ENCODE data around the gene PPM1G.
"Not testable (repeated sequence)": the region's sequence is repeated elsewhere in the genome, so short reads cannot be mapped to it uniquely, and the experiment has no call there.

PPM1G gene

GRCh38 chr2:27427863-27428212 lies 18.4 kb upstream of the PPM1G start:
- H3K27ac Mint-ChIP-seq: peak overlapping the region; percentile 97
- no peaks in the 10 kb centered on the region for H3K36me3 Mint-ChIP-seq
- H3K4me1 Mint-ChIP-seq (ENCODE audit: low read depth): peaks cover 35% of the 10 kb centered on the region
- H3K27me3 Mint-ChIP-seq: no peaks in the 10 kb centered on the region
- no peaks in the 10 kb centered on the region for H3K9me3 Mint-ChIP-seq (ENCODE audit: low read depth)
- peak overlapping the region; percentile 95 for H3K4me3 Mint-ChIP-seq

- peaks cover 14% of the 10 kb centered on the region for H3K4me1 Mint-ChIP-seq (ENCODE audit: low read depth)
- H3K4me3 Mint-ChIP-seq; H3K9me3 Mint-ChIP-seq (ENCODE audit: low read depth); H3K27ac Mint-ChIP-seq; H3K36me3 Mint-ChIP-seq; H3K27me3 Mint-ChIP-seq: not testable (repeated sequence)
Measured at GRCh38 chr2:27425039-27425438, 15.6 kb upstream of the PPM1G start.

- Mint-ChIP-seq H3K4me3 (no peak overlapping the region), H3K4me1 (ENCODE audit: low read depth) (peaks cover 5% of the 10 kb centered on the region), H3K9me3 (ENCODE audit: low read depth) (no peaks in the 10 kb centered on the region), H3K36me3 (no peaks in the 10 kb centered on the region), H3K27me3 (no peaks in the 10 kb centered on the region), H3K27ac (no peak overlapping the region)
Measured at GRCh38 chr2:27422958-27423357, 13.6 kb upstream of the PPM1G start.

GRCh38 chr2:27421660-27422250 lies 12.4 kb upstream of the PPM1G start:
- Mint-ChIP-seq H3K9me3 (ENCODE audit: low read depth) (no peaks in the 10 kb centered on the region), H3K36me3 (no peaks in the 10 kb centered on the region), H3K27me3 (no peaks in the 10 kb centered on the region), H3K4me1 (ENCODE audit: low read depth) (no peaks in the 10 kb centered on the region), H3K27ac (no peak overlapping the region), H3K4me3 (no peak overlapping the region)

- no peaks in the 10 kb centered on the region for H3K36me3 Mint-ChIP-seq
- H3K27me3 Mint-ChIP-seq: no peaks in the 10 kb centered on the region
- H3K4me1 Mint-ChIP-seq (ENCODE audit: low read depth): no peaks in the 10 kb centered on the region
- H3K9me3 Mint-ChIP-seq (ENCODE audit: low read depth): no peaks in the 10 kb centered on the region
- no peak overlapping the region for H3K27ac Mint-ChIP-seq
- no peak overlapping the region for H3K4me3 Mint-ChIP-seq
Measured at GRCh38 chr2:27420996-27421395, 11.6 kb upstream of the PPM1G start.

GRCh38 chr2:27416151-27416550 lies 6.8 kb upstream of the PPM1G start:
- Mint-ChIP-seq H3K4me3 (no peak overlapping the region), H3K27me3 (no peaks in the 10 kb centered on the region), H3K36me3 (peaks cover 2% of the 10 kb centered on the region), H3K27ac (no peak overlapping the region), H3K9me3 (ENCODE audit: low read depth) (no peaks in the 10 kb centered on the region), H3K4me1 (ENCODE audit: low read depth) (peaks cover 2% of the 10 kb centered on the region)

- H3K27ac Mint-ChIP-seq: no peak overlapping the region
- H3K9me3 Mint-ChIP-seq (ENCODE audit: low read depth): no peaks in the 10 kb centered on the region
- peaks cover 2% of the 10 kb centered on the region for H3K36me3 Mint-ChIP-seq
- H3K4me3 Mint-ChIP-seq: no peak overlapping the region
- peaks cover 18% of the 10 kb centered on the region for H3K4me1 Mint-ChIP-seq (ENCODE audit: low read depth)
- no peaks in the 10 kb centered on the region for H3K27me3 Mint-ChIP-seq
Measured at GRCh38 chr2:27412419-27413152, 3.2 kb upstream of the PPM1G start.

- peaks cover 4% of the 10 kb centered on the region for H3K36me3 Mint-ChIP-seq
- peak overlapping the region; percentile 88 for H3K27ac Mint-ChIP-seq
- H3K27me3 Mint-ChIP-seq: no peaks in the 10 kb centered on the region
- H3K4me1 Mint-ChIP-seq (ENCODE audit: low read depth): peaks cover 38% of the 10 kb centered on the region
- no peaks in the 10 kb centered on the region for H3K9me3 Mint-ChIP-seq (ENCODE audit: low read depth)
- peak overlapping the region; percentile 95 for H3K4me3 Mint-ChIP-seq
Measured at GRCh38 chr2:27408601-27409320, 630 bp downstream of the PPM1G start.

- Mint-ChIP-seq H3K9me3 (ENCODE audit: low read depth) (no peaks in the 10 kb centered on the region), H3K36me3 (peaks cover 4% of the 10 kb centered on the region), H3K27ac (peak overlapping the region; percentile 88), H3K27me3 (no peaks in the 10 kb centered on the region), H3K4me3 (peak overlapping the region; percentile 95), H3K4me1 (ENCODE audit: low read depth) (peaks cover 43% of the 10 kb centered on the region)
Measured at GRCh38 chr2:27407798-27408491, 1.4 kb downstream of the PPM1G start.

GRCh38 chr2:27400348-27401135 lies 8.8 kb downstream of the PPM1G start:
- H3K4me1 Mint-ChIP-seq (ENCODE audit: low read depth): peaks cover 47% of the 10 kb centered on the region
- no peaks in the 10 kb centered on the region for H3K27me3 Mint-ChIP-seq
- H3K4me3 Mint-ChIP-seq: no peak overlapping the region

GRCh38 chr2:27398962-27399361 lies 10.4 kb downstream of the PPM1G start:
- H3K36me3 Mint-ChIP-seq: peaks cover 2% of the 10 kb centered on the region
- peaks cover 43% of the 10 kb centered on the region for H3K4me1 Mint-ChIP-seq (ENCODE audit: low read depth)
- H3K4me3 Mint-ChIP-seq: no peak overlapping the region
- no peak overlapping the region for H3K27ac Mint-ChIP-seq
- H3K9me3 Mint-ChIP-seq (ENCODE audit: low read depth): no peaks in the 10 kb centered on the region
- no peaks in the 10 kb centered on the region for H3K27me3 Mint-ChIP-seq

More at GRCh38 chr2:27400348-27401135, 8.8 kb downstream of the PPM1G start:
- peaks cover 2% of the 10 kb centered on the region for H3K36me3 Mint-ChIP-seq
- H3K9me3 Mint-ChIP-seq (ENCODE audit: low read depth): no peaks in the 10 kb centered on the region
- peak overlapping the region; percentile 46 for H3K27ac Mint-ChIP-seq

- Mint-ChIP-seq H3K4me3 (no peak overlapping the region), H3K9me3 (ENCODE audit: low read depth) (no peaks in the 10 kb centered on the region), H3K36me3 (peaks cover 10% of the 10 kb centered on the region), H3K27ac (no peak overlapping the region), H3K27me3 (no peaks in the 10 kb centered on the region), H3K4me1 (ENCODE audit: low read depth) (peaks cover 38% of the 10 kb centered on the region)
Measured at GRCh38 chr2:27393225-27393624, 16.2 kb downstream of the PPM1G start.

- Mint-ChIP-seq H3K9me3 (ENCODE audit: low read depth) (no peaks in the 10 kb centered on the region), H3K27me3 (no peaks in the 10 kb centered on the region), H3K4me1 (ENCODE audit: low read depth) (peaks cover 25% of the 10 kb centered on the region), H3K27ac (peak overlapping the region; percentile 41), H3K36me3 (peaks cover 10% of the 10 kb centered on the region), H3K4me3 (peak overlapping the region; percentile 49)
Measured at GRCh38 chr2:27390822-27391679, 18.3 kb downstream of the PPM1G start.
